Activated naive CD4-positive, alpha-beta T cell treated with Interleukin-2 at 50 U/mL for 16 hours (primary cell): ENCODE measurements around the gene MBOAT2.

Source experiments
- DNase-seq: peaks from one replicate; pipeline ENCODE4 v3.0.0-alpha.2; 2020

The MBOAT2 gene

DNA sequence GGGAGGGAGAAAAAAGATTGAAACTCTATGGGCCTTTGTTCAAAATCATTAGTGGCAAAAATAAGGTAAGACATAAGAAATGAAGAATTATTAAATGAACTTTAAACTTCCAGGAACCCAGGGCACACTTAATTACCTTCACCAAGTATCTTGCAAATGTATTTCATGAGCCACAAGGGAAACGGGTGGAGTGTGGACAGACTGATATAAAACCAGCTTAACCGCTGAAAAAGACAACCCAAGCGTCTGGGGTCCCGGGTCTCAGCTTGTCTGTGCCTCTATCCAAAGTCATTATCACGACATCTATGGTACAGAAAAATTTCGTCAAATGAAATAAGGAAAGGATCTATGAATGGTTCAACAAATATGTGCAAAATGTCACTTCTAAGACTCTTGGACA, 13.9 kb upstream of the MBOAT2 start:
- no peak for DNase-seq

DNA sequence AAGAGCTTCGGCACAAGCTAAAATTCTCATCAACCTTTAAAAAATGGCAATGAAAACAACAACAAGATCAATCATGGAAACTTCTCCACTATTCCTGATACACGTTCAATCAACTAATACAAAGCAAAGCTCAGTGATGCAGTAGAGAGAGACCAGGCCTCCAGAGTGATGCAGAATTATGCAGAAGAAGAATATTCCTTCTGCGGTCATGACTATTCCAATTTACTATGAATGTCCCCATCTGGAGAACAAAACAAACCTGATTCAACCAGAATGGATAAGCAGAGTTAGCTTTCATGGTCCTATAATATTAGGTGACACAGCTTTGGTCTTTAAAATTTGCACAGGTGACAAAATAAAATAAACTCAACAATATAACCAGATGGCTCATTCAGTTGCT, 12.5 kb upstream of the MBOAT2 start:
- no peak for DNase-seq

DNA sequence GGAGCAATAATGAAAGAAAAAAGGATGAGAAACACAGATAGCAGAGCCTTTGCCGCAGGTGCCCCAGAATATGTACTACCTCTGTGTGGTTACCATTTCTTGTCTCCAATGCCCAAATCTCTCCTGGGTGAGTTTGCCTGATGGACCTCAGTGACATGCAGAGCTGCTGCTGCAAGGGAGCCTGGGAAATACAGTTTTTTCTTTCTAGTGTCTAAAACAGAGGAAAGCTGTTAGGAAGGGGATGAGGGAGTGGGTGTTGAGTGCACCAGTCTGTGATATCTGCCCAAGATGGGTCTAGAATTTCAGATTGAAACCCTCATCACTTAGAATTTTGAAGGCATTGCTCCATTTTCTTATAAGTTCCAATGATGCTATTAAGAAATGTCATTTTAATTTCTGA, 9.9 kb upstream of the MBOAT2 start:
- no peak for DNase-seq

DNA sequence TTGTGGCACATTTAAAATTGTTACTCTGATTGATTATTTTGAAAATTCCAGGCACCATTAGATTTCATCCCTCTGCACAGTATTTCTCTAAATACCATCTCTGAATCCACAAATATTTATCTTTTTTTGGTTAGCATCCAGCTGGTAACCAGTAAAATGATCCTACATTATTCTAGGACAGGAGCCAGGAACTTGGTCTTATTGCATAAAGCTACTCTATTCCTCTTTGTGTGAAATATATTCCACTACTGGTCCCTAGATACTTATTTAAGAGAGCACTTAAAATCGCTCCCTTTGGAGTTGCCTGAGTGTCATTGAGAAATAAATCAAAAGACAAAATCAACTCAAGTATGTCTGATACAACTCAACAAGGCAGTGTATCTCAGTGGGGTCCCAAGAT, 7.4 kb upstream of the MBOAT2 start:
- no peak for DNase-seq

DNA sequence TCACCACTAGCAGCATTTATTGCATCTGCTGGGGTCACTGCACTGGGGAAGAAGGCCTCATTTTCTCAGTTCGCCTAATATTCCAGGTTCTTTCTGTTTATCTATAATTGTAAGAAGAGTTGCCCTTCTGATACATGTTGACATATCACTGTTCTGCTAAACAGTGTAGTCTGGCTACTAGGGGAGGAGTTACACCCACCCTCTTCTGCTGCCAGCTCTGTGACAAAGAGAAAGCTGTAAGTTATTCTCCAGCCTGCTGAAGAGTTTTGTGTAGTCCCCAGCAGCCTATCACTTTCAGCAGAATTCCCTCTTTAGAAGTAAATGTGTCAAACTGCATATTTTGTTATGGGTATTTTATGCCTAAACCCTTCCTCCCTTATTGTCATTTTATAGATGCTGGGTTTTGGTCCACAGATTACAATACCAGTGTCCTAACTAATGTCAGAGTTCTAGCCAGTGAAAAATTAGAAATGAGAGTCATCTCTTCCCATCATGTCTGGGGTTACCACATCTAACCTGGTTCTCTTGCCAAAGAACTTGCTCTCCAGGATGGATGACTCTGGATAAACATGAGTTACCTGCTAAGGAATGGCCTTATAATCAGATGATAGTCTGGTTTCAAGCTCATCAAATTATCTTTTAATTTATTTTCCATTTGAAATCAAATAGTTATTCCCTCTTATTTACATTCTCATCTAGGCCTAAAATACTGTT, 5.6 kb upstream of the MBOAT2 start:
- DNase-seq: no peak

DNA sequence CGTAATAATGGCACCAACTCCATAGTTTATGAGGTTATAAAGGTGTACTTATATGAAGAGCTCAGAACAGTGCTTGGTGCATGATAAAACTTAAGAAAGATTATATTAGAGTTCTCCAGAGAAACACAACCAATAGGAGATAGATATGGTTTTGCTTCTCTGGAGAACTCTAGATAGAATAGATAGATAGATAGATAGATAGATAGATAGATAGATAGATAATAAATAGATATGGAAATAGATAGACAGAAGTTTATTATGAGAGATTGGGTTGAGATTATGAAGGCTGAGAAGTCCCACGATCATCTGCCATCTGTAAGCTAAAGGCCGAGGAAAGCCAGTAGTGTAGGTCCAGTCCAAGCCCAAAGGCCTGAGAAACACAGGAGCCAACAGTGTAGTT, 2.9 kb upstream of the MBOAT2 start:
- DNase-seq: no peak

DNA sequence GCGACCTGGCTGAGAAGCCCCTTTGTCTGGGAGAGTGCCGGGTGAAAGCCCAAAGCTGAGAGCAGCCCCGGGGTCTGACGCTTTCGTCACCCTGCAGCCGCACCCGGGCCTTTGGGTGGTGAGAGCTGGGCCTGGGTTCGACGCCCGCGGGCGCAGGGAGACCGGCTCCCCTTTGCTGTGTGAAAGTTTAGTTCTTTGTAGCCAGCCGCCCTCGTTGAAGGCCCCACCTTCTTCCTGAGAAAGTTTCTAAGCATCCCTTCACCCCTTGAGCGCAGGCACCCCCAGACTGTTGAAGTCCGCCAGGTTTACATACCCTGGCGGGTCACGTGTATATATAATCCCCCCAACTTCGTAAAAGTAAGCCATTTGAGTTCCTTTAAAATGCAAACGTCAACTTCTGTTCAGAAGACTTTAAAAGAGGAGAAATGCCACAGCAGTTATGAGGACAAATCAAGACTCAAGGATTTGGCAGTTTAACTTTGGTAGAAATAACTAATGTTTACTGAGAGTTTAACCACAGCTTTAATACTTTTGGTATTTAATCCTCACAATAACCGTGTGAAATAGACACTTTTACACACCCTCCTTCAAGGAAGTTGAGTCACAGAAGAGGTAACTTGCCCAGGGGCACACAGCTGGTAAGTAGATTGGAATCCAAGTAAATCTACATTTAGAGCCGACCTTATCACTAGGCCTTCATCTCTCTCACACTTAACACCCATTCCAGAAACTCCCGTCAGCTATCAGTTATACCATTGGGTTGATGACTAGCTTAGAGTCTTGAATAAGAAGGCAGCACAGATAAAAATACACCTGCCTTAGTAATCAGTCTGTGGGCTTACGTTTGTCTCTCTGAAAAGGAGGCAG, 1.1 kb upstream of the MBOAT2 start:
- DNase-seq: no peak

DNA sequence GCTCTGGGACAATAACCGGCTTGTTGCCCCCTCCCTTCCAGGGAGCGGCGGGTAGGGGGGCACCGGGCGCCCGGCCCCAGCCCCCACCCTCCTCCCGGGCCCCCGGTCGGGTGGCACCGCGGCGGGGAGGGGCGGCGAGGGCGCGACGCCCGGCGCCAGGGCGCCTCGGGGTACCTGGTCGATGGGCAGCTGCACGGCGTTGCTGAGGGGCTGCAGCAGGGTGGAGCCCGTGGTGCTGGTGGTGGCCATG, 193 bp downstream of the MBOAT2 start:
- DNase-seq: no peak

DNA sequence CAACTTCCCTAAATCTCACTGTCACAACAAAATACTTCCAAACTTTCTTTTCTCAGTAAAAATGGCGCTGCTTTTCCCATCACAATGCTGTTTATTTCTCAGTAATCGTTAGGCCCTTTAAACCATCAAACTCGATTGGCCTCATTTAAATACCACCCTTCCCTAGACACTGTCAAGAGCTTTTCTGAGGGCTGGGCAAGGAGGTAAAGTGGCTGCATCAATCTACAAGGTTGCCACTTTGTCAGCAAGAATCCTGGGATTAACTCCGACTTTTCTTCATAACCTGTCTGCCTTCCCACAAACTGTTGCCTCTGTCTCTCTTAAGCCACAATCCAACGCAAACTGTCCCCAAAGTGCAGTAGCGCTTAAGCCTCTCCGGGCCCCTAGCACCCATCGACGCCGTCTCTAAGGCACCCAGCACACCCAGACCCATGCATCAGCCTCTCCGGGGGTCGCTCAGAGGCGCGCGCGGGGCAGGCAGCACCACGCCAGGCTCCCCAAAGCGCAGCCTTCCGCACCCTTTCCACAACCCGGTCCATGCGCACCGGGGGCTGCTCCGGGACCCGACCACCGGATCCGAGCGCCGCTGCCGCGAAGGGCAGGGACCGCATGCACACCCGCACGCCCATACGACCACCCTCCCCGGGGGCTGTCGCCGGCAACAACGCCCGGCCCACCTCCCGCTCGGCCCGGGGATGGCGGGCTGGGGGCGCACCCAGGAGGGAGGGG, 683 bp downstream of the MBOAT2 start:
- peak; percentile 4 for DNase-seq

DNA sequence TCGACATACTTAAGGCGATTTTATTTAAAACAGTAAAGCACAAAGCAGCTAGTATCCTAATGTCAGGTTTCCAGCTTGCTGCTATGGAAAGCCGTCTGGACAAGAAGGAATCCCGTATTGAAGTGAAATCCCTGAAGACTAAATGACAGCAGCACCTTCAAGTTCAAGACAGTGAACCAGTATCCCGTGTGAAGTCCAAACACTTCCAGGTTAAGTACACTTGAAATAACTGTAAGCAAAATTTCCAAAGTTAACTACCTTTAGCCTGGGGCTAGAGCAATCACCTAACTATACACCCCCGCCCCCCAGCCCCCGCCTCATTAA, 1.2 kb downstream of the MBOAT2 start:
- no peak for DNase-seq

DNA sequence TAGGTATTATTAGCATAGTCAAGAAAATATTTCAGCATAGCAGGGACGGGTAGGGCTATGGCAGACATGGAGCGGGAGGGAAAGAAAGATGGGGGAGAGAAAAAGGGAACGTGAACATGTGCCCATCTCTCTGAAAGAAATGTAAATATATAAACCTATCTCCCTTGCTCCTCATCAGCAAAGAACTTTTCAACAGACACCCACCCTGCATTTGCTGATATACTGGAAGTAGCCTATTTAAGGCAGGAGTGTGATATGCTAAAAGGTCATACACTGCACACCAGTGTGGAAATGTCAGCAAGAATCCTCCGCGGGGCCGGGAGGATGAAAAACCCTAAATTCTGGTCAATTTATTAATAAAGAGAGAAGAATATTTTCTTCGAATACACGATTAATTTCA, 1.7 kb downstream of the MBOAT2 start:
- no peak for DNase-seq

DNA sequence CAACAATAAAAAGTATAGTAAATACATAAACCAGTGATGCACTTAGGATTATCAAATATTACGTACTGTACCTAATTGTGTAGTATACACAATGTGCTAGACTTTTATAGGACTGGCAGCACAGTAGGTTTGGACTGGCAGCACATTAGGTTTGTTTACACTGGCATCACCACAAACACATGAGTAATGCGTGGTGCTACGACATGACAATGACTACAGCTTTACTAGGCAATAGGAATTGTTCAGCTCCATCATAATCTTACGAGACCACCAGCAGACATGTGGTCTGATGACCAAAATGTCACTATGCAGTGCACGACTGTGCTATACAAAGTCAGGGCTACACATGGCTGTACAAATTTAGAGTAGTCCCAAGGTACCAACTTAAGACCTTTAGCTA, 2.3 kb downstream of the MBOAT2 start:
- DNase-seq: no peak

DNA sequence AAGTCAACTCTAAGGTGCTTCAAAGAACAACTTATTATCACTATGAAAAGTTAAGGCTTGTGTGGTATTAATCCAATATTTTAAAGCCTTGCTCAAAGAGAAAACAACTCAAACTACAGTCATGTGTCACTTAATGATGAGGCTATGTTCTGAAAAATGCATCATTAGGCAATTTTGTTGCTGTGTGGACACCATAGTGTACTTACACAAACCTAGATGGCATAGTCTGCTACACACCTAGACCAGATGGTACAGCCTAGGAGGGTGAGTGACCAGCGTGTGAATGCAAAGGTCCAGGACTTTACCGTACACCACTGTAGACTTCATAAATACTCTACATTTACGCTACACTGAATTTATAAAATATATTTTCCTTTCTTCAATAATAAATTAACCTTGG, 3.0 kb downstream of the MBOAT2 start:
- no peak for DNase-seq

DNA sequence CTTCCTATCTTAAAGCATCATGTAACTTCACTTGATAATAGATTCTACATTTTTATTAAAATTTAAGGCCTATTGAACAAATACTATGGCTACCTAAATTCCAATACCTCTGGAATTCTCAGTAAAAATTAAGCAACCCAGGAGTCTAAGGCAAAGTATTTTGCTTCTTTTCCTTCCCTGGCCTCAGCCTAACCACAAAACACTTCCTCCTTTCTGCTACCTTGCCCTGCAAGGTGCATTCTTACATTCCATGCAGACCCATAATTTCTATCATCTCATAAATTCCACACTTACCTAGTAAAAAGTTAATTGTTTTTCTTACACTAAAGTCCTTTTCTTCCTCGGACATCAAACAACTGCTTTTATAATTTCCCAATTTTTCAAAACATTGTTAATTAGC, 3.7 kb downstream of the MBOAT2 start:
- no peak for DNase-seq

DNA sequence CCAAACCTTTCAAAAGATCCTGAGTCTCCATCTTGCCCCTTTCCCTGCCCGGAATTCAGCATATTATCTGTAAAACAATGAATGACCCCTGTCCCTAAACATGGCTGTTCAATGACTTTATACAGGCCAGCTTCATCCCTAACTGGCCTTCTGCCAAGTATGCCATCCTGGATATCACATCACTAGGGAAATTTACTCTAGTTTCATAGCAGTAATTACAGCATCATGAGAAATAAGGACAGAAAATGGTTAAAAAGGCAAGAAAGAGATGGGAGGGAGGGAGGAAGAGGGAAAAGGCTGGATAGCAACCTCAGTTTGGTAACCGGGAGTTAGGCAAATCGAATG, 4.4 kb downstream of the MBOAT2 start:
- DNase-seq: no peak

DNA sequence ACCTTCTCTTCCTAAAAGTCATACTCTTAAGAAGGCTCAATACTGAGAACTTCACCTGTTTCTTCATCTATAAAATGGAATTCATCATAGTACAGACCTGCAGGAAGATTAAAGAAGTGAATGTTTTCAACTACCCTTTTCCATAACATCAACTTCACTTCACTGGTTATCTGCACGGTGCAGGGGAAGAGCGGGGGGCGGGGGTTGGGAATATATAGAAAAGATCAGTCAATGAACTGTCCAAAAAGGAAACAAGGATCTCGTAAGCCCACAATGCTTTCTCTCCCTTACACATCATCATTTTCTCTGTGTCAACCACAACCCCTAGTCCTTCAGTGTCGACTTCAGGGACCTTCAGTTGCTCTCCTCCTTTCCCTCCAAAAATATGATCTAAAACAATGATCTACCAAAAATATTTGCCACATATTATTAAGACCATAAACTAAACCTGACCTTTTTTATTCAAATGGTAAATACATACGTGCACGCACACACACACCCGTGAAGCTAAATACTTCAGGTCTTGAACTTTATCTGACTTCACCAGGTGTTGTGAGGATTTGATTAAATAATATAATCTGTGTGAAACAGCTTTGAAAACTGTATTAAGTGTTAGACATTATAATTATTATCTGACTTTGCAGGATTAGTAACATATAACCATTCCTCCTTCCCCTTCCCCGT, 4.9 kb downstream of the MBOAT2 start:
- no peak for DNase-seq

DNA sequence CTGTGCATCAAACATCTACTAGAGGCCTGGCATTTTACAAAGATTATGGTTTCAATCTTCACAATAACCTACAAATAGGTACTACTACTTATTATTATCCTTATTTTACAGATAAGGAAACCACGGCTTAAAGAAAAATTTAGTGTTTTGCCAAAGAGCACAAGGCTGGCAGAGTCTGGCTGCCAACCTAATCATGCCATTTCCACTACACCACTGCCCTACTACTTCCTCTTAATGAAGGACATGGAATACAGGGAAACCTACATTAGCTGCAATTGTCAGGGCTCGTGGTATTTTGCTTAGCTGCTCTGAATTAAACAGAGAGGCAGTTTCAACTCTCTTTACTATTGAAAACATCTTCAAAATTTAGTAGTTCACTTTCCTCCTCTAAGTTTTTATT, 5.9 kb downstream of the MBOAT2 start:
- DNase-seq: no peak

DNA sequence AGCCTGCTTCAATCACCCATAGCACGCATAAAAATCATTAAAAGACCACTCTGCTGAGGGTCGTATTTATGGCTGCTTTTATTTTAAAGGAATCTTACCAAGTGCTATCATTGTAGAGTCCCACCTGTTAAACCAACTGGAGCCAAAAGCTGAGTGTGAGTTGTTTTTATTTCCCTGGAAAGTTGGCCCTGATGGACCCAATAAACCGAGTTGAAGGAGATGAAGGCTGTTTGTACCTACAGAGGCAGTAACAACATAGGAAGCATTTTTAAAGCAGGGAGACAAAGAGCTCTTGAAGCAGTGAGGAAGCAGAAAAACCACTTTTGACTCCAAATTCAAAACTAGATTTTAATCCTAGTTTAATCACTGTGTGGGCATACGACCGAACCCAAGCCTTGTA, 6.4 kb downstream of the MBOAT2 start:
- no peak for DNase-seq

DNA sequence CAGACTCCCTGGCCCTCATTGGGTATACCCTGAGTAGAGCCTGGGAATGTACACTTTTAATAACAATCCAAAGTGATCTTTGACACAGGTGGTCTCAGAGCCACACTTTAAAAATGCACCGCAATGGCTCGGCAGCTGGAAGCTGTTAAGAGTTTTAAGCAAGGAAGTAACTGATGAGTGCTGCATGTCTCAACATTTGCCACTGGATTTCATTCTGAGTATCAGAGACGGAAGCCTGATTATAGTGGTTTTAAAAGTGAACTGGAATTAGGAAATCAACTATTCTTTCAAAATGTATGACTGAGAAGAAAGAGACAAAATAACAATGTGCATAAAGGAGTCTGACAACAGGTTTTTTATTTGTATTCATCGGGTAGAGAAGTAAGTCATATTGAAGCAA, 7.5 kb downstream of the MBOAT2 start:
- DNase-seq: no peak

DNA sequence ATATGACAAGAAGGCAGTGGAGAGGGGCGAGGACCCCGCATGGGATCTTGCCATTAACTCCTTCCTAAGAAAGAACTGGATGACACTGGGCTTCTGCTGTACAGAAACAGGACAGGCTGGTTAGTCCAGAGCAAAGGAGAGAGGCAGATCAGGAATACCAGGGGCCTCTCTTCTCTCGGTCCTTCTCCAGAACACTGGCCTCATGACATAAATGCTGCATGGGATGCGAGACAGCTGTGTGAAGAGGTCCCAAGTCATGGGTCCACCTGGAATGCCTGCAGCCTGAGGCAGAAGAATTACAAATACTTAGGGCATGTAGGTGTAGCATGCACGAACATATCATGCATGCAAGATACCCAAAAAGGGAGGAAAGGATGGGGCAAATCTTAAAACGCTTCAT, 9.1 kb downstream of the MBOAT2 start:
- no peak for DNase-seq

DNA sequence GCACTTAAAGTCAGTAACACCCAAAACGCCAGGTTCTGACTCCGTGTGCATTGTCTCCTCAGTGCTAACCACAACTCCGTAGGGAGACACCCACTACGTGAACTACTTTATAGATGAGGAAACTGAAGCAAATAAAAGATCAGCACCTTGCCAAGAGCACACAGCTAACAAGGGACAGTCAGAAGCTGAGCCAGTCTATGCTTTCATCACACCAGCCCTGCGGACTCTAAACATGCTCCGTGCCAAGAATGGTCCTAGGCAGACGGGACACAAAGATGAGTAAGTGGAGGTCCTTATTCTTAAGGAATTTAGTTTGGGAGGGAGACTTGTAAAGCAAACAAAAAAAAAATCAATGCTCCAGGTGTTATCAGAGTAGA, 9.6 kb downstream of the MBOAT2 start:
- no peak for DNase-seq

DNA sequence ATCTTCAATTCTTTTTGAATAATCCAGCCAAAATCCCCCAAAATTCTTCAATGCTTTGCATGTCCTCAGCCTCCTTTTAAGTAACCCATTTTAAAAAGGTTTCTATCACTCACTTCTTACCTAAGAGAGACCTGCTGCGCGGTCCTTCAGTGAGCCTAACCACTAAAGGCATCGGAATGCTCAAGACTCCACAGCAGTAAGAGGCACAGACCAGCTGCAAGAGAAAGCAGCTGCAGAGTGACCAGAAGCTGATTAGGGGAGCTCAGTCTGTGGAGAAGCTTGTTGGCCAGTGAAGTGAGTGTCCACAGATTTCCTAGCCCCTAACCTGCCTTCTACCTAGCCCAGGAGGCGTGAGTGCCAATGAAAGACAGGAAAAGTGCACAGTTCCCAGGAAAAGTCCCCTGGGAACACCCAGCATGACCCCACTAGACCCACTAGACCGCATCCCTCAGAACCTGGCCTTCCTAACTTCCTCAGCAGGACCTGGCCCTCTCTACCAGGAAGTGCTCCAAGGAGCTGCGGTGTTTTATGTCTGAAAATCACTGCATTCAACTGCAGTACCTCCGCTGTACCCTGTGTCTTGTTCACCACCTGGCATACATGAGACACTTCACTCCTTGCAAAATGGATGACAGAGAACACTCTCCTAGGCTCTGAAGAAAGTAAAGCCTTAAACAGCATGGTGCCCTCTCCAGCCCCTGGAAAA, 10.1 kb downstream of the MBOAT2 start:
- no peak for DNase-seq

DNA sequence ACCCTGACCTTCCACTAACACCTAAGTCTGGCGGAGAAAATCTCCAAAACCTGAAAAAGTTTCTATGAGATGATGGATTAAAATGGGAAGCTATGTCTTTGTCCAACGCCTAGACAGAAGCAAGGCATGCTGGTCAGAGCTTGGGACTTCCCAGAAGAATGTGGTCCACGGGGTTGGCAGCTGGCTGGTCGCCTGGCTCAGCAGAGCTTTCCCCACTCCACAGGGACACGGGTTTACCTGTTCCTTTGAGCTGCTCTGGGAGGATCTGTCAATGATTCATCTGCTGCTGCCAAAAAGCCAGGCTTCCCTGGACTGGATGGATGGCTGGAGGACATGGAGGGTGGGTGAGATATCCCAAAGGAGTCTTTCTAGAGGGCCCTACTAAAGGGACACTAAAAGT, 10.8 kb downstream of the MBOAT2 start:
- no peak for DNase-seq
